NCI-H2227 (cell line): ENCODE data around the gene ZBTB43.

Experiments
- DNase-seq: peaks from one replicate; lab custom pipeline; 2025; ENCODE audit not compliant: unreplicated experiment; lab: John Stamatoyannopoulos, UW

The ZBTB43 gene

GRCh38 chr9:126827227-126827626, 22.4 kb downstream of the ZBTB43 start:
- no peak for DNase-seq

GRCh38 chr9:126829035-126829434, 24.2 kb downstream of the ZBTB43 start:
- no peak for DNase-seq

GRCh38 chr9:126830827-126831226, 26.0 kb downstream of the ZBTB43 start:
- no peak for DNase-seq

- no peak for DNase-seq
Measured at GRCh38 chr9:126832440-126832839, 27.6 kb downstream of the ZBTB43 start.

- DNase-seq = no peak
Measured at GRCh38 chr9:126833020-126833419, 28.2 kb downstream of the ZBTB43 start.

GRCh38 chr9:126833710-126834345, 29.0 kb downstream of the ZBTB43 start:
- DNase-seq = no peak

GRCh38 chr9:126834672-126835071, 29.8 kb downstream of the ZBTB43 start:
- DNase-seq = no peak

GRCh38 chr9:126836216-126836615, 31.4 kb downstream of the ZBTB43 start:
- no peak for DNase-seq

GRCh38 chr9:126838055-126838811, 33.4 kb downstream of the ZBTB43 start:
- no peak for DNase-seq

- DNase-seq = no peak
Measured at GRCh38 chr9:126838895-126839294, 34.1 kb downstream of the ZBTB43 start.

GRCh38 chr9:126839301-126839700, 34.5 kb downstream of the ZBTB43 start:
- DNase-seq = no peak

GRCh38 chr9:126842220-126842842, 37.5 kb downstream of the ZBTB43 start:
- DNase-seq = no peak

GRCh38 chr9:126842977-126843799, 38.3 kb downstream of the ZBTB43 start:
- no peak for DNase-seq

- no peak for DNase-seq
Measured at GRCh38 chr9:126844085-126844484, 39.2 kb downstream of the ZBTB43 start.

- DNase-seq = no peak
Measured at GRCh38 chr9:126847051-126847450, 42.2 kb downstream of the ZBTB43 start.

- DNase-seq = no peak
Measured at GRCh38 chr9:126849591-126850225, 44.9 kb downstream of the ZBTB43 start.

GRCh38 chr9:126851286-126851880, 46.5 kb downstream of the ZBTB43 start:
- no peak for DNase-seq

GRCh38 chr9:126852086-126852688, 47.3 kb downstream of the ZBTB43 start:
- DNase-seq = no peak

- no peak for DNase-seq
Measured at GRCh38 chr9:126853667-126854066, 48.8 kb downstream of the ZBTB43 start.

GRCh38 chr9:126854734-126855133, 49.9 kb downstream of the ZBTB43 start:
- no peak for DNase-seq
